Left lobe of liver (tissue), 2 donors: ENCODE data around the gene CIROP. TPM values are rescaled to one million over a fixed set of nuclear protein-coding genes. Genes with fewer than 3 reads are reported as not detected.

Experiments
- ATAC-seq: fragments of 200-7000 bp; cut with Tn5 transposase; one replicate; pipeline ENCODE4 v1.9.1; 2020; ENCODE audit warnings: mild to moderate bottlenecking, moderate library complexity
- DNase-seq: peaks from one replicate; pipeline ENCODE4 v3.0.0-alpha.2; 2020; ENCODE audit warnings: low spot score
- total RNA-seq: library from RNA; stranded (reverse); gene quantifications from one replicate; pipeline ENCODE4 v1.2.1, GENCODE V29; 2021
- donor health status: DM: no; HTN: no; CAD: no; lungs with moderate emphysema.
- donor health status: DM: no; HTN: yes; CAD: no.

Gene CIROP, protein sequence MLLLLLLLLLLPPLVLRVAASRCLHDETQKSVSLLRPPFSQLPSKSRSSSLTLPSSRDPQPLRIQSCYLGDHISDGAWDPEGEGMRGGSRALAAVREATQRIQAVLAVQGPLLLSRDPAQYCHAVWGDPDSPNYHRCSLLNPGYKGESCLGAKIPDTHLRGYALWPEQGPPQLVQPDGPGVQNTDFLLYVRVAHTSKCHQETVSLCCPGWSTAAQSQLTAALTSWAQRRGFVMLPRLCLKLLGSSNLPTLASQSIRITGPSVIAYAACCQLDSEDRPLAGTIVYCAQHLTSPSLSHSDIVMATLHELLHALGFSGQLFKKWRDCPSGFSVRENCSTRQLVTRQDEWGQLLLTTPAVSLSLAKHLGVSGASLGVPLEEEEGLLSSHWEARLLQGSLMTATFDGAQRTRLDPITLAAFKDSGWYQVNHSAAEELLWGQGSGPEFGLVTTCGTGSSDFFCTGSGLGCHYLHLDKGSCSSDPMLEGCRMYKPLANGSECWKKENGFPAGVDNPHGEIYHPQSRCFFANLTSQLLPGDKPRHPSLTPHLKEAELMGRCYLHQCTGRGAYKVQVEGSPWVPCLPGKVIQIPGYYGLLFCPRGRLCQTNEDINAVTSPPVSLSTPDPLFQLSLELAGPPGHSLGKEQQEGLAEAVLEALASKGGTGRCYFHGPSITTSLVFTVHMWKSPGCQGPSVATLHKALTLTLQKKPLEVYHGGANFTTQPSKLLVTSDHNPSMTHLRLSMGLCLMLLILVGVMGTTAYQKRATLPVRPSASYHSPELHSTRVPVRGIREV
- not detected for total RNA-seq

DNA sequence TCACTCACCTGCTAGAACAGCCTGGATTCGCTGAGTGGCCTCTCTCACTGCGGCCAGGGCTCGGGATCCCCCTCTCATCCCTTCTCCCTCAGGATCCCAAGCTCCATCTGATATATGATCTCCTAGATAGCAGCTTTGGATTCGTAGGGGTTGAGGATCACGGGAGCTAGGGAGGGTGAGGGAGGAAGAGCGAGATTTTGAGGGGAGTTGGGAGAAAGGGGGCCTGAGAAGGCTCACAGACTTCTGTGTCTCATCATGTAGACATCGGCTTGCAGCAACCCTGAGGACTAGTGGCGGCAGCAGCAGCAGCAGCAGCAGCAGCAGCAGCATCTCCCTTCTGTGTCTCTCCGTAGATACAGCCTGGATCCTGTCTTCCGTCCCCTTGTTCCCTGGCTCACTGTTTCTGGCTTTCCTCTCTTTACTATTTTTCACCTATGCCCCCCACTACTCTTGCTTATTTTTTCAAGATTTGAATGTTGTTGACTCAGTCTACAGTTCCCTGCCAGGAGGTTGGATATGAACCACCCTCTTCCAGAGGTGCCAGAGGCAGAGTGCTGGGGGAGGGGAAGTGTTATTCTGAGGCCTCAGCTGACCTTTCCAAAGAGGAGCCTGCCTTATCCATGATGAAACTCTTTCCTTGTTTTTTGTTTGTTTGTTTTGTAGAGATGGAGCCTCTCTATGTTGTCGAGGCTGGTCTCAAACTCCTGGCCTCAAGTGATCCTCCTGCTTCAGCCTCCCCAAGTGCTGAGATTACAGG, at the start of gene CIROP:
CIROP (minus strand) TSS at position 399 of the 757 bp plus-strand sequence; CDS start at position 330, 69 bp downstream.
- DNase-seq, result no peak
- ATAC-seq, result no peak

DNA sequence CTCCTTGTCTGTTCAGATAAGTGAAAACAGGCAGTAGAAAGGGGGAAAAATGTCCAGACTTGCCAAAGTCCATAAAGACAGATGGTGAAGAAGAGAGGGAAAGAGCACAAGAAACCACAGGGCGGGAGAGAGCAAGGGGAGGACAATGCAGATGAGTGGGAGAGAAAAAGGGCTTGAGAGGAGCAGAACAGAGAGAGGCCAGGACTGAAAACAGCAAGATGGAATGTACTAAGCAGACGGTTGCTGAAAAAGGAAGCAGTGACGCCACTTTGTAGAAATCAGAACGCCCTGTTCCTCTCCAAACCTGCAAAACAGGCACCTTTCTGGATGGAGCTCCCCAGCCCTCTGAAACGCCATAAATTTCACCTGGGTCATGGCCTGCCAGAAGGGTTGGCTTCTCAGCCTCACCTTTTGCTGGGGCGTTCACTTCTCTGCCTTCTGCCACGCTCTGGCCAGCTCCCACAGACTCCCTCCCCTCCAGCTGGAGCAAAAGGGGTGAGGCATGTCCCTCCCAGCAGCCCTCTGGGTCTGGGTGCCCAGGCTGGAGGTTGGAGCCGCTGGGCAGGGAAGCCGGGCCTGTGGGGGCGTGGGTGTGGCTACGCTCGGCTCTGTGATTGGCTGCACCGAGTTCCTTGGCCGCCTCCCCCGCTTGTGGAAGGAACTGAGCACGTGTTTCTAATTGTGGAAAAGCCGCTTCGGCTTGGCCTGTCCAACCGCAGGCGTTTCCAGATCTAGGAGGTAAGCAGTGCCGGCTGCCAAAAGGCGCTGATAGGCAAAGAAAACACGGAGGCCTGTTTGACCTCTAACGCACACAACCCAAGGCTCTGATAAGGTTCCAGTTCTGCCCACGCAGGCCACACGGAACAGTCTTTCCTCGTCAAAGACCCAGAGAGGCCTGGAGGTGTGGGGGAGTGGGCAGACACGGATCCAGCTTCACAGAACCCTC, 49.3 kb upstream of the CIROP start:
- peak; percentile 80 for ATAC-seq
- DNase-seq, result peak; percentile 68

DNA sequence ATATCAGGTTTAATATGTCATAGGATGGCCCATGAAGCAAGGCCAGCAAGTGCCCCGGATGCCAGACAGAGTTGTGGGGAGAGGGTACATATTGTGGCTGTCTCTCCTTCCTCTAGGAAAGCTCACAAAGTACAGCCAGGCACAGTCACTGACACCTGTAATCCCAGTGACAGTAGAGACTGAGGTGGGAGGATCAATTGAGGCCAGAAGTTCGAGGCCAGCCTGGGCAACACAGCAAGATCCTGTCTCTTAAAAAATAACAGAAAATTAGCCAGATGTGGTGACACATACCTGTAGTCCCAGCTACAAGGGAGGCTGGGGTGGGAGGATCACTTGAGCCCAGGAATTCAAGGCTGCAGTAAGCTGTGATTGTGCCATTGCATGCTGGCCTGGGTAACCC, 46.6 kb upstream of the CIROP start:
- ATAC-seq, result no peak
- DNase-seq, result no peak

DNA sequence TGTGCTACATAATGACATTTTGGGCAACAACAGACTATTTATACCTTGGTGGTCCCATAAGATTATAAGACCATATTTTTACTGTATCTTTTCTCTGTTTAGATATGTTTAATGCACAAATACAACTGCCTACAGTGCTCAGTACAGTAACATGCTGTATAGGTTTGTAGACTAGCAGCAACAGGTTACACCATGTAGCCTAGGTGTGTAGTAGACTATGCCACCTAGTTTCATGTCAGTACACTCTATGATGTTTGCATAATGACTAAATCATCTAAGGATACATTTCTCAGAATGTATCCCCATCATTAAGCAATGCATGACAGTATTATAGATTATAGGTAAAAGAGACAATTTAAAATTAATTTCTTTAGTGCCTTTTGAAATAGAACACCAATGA, 45.0 kb upstream of the CIROP start:
- DNase-seq (no peak), ATAC-seq (no peak)

DNA sequence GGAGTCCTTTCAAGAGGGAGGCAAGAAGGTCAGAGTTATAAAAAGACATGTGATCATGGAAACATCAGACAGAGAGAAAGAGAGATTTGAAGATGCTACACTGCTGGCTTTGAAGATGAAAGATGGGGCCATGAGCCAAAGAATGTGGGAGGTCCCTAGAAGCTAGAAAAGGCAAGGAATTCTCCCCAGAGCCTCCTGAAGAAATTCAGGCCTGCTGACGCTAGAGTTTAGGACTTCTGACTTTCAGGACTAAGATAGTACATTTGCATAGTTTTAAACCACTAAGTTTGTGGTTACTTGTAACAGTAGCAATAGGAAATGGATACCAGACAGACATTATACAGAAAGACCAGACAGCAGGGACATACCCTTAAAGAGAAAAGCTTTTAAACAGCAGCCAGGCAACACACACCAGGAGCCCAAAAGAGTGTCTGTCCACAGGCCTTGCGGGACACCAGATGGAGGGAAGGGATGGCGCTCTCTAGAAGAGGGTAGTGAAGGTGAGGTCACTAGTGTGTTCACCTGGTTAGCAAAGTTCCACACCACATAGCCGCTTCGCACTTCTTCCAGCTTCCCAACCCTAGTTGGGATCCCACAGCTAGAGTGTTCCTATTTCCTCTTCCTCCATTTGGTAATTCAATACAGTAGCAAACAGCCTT, 43.9 kb upstream of the CIROP start:
- DNase-seq (no peak), ATAC-seq (no peak)

DNA sequence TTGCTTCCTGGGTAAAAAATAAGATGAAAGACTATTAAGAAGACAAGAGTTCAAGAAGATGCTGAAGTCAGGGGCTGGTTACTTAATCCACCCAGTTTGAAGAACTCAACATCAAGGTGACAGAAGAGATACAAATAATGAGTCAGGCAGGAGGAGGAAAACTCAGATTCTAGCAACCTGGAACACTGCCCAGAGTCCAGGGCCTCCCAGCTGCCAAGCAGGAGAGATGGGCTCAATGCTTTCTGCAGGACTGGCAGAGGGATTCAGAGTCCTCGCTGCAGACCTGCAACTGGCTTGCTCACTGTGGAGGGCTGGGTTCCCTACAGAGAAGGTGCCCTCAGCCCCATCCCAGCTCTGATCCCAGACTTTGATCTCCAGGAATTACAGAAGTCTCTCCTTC, 42.9 kb upstream of the CIROP start:
- ATAC-seq (no peak), DNase-seq (no peak)

DNA sequence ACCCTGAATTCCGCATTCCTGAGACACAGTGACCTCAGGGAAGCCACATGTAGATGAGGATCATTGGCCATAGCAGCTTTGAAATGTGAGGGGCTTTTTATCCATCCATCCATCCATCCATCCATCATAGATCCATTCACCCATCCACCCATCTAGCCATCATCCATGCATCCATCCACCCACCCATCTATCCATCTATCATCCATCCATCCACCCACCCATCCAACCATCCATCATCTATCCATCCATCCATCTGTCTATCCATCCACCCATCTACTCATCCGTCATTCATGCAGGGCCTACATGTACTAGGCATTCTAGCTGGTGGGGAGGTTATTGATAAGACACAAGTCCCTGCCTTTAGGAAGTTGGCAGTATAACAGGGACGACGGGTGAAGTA, 42.2 kb upstream of the CIROP start:
- ATAC-seq, result no peak
- DNase-seq, result no peak

DNA sequence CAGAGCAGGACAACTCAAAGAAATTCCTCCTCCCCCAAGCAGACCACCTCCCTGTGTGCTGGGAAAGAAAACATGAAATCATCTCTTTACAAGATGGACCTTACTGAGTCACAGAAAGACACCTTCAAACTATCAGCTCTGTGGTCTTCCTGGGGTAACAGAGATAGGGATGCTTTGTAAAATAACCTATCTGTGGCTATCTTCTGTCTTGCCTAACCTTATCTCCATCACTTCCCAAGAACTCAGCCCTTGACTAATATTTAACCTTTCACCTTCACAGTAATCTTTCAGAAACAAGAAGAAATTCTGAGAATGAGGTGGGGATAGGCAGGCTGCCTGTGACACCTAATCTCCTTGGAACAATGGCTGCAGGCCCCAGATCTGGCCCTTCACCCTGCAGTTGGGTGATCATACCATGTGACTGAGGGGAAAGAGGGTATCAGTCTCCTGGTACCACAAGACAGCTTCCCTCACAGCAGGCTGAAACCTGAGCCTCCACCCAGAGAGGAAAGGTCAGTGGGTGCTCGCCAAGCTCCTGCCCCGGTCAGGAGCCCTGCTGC, 41.6 kb upstream of the CIROP start:
- ATAC-seq, result no peak
- DNase-seq, result no peak

DNA sequence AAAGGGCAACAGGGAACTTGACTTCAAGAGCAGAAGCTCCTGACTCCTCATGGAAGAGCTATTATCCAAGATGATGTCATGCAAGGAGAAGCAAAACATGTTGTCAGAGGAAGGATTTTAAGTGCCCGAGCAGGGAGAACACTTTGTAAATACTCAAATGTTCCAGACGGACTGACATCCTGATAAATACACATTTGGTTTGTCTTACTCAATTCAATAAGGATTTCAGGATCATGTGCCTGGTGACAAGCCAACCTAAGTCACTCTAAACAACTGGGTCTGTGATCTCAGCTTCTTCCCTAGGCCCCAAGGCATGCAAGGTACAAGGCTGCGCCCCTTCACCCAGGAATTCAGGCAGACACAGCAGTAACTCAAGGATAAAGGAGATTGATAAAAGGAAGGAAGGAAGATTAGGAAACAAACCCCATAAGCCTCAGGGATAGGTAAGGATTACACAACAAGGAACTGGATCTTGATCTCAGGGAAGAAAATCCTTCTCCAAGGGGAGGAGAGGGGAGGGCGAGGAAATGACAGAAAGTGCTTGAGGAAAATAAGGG, 41.1 kb upstream of the CIROP start:
- DNase-seq (no peak), ATAC-seq (no peak)

DNA sequence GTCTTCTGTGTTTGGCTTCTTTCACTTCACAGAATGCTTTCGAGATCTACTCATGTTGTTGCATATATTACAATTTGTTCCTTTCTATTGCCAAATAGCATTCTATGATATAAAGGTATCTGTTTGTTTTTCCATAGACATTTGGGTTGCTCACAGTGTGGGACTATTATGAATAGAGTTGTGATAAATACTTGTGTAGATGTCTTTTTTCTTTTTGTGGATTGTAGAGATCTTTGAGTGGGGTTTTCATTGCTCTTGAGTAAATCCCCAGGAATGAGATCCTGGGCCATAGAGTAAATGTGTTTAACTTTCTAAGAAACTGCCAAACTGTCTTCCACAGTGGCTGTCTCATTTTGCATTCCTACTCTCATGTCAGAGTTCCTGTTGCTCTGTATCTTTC, 39.1 kb upstream of the CIROP start:
- ATAC-seq (no peak), DNase-seq (no peak)

DNA sequence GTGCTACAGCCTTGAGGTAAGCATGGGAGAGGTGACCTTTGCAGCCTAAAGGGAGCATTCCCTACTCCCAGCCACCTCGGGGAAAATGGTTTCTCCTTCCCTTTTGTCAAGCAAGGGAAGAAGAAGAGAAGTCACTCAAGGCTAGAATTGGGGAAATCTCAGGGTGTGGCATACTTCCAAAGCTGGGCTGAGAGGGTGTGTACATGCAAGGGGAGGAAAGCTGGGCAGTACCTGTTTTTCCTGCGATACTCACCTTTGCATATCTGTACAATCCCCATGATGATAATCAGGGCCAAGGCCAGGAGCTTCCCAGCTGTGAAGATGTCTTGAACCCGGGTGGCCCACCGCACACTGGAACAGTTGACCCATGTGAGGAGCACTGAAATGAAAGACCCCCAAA, 38.0 kb upstream of the CIROP start:
- DNase-seq, result no peak
- no peak for ATAC-seq

DNA sequence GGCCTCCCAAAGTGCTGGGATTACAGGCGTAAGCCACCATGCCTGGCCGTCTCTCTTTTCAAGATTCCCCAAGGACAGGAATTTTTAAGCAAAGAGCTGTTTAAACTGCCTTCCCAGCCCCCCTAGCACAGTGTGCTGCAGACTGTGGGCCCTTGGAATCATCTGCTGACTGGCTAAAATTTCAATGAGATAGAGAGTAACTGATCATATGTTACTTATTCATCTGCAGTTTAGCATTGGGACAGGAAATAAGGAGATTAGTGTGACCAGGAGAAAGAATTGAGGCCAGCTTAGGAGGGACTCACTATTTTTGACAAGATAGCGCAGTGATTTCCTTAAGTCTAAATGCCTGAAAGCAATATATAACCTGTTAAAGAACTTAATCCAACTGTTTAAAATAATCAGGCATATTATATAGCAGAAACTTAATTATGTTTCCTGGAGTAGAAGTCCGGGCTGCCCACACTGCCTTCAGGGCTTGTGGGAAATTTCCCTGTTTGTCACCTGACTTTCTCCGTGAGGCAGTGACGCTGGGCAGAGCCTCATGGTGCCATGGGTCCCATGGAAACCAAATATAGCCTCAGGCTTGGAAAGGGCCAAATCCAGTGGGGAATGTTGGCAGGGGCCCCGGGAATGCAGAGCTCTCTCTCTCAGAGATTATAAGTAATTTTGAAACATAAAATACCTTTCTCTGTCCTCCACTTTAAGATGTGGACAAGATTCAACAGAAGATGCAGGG, 37.1 kb upstream of the CIROP start:
- DNase-seq (no peak), ATAC-seq (no peak)

DNA sequence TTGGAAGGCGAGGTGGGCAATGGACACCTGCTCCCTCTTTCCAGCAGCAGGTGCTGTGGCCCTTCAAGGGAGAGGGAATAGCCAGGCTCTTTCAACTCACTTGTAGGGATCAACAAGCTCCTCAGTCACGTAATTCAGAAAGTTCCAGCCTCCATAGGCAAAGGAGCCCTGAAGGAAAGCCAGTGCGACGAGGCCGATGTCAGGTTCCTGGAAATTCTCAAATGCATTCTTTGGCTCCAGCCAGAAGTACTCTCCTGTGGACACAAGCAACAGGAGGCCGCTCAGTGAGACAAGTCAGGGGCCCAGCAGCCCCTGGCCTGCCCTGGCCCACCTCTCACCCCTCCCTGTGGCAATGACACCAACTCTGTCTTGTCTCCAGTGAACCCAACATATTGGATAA, 35.6 kb upstream of the CIROP start:
- ATAC-seq (no peak), DNase-seq (no peak)

DNA sequence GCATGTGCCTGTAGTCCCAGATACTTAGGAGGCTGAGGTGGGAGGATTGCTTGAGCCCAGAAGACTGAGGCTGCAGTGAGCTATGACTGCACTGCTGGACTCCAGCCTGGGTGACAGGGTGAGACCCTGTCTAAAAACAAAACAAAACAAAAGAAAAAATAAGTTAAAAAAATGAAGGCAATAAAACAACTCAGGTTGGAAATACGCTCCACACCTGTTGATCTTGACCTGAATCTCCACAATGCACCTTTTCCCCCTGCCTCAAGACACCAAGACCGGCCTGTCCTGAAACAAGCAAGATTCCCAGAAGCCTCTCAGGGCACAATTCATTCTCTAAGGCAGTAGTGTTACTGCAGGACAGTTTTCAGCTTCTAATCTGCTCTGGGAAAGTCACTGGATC, 35.1 kb upstream of the CIROP start:
- DNase-seq (no peak), ATAC-seq (no peak)

DNA sequence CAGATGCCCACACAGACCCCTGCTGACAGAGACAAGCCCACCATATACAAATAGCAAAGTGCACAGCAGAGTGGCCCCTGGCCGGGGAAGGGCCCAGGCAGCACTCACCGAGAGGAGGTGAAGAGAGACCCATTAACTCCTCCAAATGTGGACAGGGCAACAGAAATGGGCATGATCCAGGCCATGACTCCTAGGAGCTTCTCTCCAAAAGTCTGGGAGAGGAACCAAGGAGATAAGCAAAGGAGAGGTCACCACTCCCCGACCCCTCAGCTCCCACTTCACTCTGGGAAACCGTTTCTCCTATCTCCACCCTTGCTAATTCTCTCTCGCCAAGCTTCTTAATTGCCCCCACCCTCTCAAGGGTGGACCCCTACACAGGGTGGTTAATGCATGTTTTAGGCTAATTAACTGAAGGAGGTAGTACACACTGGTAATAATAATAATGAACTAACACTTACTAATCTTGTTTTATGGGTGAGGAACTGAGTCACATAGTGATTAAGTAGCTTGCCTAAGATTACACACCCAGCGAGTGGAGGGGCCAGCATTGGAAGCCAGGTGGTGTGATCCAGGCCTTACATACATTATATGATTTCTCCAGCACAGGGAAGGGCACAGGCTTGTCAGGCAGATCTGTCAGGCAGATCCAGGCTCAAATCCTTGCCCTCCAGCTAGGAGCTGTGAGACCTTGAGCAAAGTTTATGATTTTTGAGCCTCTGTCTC, 33.2 kb upstream of the CIROP start:
- ATAC-seq, result no peak

DNA sequence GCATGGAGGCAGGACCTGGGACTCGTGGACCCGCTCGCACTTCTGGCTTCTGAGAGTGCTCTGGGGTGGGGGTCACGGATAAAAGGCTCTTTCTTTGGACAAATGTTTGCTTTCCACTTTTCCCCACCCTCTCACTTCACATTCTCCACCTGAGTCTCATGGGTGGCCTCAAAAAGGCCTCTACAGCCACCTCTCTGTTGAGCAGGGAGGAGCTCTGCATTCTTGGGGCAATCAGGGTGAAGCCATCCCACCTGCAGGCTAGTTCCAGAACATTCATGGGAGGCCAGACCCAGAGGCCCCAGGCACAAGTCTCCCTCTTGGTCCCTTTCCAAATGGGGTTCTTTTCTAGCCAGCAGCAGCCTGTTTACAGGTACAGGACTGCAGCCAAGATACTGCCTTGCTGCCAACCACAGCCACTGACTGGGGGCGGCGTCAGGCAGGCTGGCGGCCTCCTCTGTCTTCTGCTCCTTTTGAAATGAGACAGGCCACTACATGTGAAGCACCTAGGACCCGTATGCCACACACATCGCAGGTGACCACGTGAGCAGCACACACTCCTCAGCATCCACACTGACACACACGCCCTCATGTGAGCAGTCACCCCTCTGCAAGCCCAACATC, 32.5 kb upstream of the CIROP start:
- ATAC-seq (peak; percentile 29), DNase-seq (no peak)

More for the DNA sequence above, 33.2 kb upstream of the CIROP start:
- DNase-seq, result no peak

DNA sequence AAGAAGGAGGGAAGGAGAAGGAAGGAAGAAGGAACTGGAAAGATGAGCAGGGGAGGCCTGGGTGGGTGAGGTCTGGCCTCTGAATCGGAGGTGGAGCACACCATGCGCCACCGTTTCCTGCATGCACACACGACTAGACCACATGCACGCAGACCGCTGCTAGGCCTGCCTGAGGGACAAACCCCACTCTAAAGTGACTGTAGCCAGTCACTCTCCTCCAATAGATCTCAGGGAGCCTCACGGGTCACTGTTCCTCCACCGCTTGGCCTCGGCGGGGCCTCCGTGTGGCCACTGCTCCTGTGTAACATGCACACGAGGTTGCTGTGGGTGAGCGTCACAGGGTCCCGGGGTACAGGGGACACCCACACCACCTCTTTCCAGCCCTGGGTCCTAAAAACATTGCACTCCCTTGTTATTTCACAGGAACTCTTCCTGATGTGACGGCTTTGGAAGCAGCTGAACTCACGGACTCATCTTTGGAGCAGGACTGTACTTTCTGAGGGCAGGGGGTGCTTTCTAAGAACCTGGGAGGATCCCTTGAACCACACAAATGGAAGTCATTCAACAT, 31.9 kb upstream of the CIROP start:
- DNase-seq, result no peak
- no peak for ATAC-seq
